ENCODE data around the gene MARCHF3. TPM values are rescaled to one million over a fixed set of nuclear protein-coding genes. Genes with fewer than 3 reads are reported as not detected.

MARCHF3 gene
- total and polyA plus RNA-seq, 10 of the 15 experiments (the other 5 are each of a cell fraction or from before 2014, with no cell fraction given): 3.6 to 24.1 (median 11.3) TPM

DNA sequence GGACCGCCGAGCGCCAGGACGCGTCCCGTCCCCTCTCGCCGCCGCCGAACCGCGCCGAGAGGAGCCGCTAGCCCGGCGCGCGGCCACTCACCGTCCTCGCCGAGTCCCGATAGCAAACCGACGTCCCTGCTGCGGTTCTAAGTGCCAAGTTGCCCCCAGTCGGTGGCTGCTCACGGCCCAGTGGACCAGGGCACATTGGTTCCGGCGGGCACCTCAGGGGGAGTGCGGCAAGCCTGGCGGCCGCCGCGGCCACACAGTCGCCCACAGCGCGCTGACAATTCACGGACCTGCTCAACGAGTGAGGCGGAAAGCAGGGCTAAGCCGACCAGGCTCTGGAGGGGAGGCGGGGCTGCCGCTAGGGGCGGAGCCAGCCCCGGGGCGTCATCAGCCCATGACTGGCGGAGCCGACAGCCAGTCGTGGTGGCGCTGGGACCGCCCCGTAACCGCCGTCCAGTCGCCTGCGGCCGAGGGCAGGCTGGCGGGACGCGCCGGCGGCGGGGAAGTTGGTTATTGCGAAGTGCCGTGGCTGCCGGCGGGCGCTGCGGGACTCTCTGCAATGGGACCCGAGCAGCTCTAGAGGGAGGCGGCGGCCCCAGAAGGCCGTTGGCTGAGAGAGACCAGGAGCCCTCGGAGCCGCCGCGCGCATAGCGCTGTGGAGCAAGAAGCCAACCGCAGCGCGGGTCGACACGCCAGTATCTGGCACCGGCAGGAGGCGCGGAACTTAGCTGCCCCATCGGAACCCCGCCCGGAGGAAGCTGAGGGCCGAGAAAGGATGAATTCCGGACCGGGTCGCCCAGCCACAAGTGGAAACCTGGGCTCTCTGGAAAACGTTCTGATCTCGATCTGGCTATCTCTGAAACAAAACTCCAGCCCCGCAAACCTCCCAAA, at the start of gene MARCHF3 (continued):
- TF ChIP-seq, protein P1, sequence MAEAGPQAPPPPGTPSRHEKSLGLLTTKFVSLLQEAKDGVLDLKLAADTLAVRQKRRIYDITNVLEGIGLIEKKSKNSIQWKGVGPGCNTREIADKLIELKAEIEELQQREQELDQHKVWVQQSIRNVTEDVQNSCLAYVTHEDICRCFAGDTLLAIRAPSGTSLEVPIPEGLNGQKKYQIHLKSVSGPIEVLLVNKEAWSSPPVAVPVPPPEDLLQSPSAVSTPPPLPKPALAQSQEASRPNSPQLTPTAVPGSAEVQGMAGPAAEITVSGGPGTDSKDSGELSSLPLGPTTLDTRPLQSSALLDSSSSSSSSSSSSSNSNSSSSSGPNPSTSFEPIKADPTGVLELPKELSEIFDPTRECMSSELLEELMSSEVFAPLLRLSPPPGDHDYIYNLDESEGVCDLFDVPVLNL (IDR thresholded peaks at IDR 0.05; ENCODE audit: low read depth, low read length): peak; percentile 73
- peak; percentile 93 for TF ChIP-seq POLR2AphosphoS5 (IDR thresholded peaks at IDR 0.05; ENCODE audit: low read length)
- peak in 1 of 2 experiments; percentile 74; a peak in 2 of 4 replicates for TF ChIP-seq BHLHE40 (IDR thresholded peaks at IDR 0.05; ENCODE audit: borderline replicate concordance in 1 of 2, low read depth in 2 of 2, low read length in 1 of 2)
- peak; percentile 63; the same call in 1 of the 2 replicates for TF ChIP-seq SIN3A (IDR thresholded peaks at IDR 0.05; ENCODE audit: low read depth, low read length)

DNA sequence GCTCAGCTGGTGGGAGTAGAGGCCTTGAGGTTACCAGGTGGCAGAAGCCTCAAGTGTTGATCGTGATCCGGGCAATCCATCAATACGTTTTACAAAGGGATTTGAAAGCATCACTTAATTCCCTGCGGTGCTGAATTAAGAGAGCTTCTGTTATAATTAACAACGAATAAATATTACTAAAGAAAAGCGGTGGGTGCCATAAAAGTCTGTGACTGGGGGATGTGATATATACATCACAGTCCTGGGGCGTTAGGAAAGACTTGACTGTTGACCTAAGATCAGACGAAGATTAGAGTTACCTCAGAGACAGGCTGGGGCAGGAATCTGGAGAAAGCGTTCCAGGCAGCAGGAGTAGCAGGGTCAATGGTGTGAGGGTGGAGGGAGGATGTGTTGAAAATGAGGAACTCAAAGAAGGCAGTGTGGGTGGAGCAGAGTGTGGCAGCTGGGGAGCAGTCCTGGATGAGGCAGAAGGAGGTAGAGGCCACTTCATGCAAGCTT, 49.7 kb upstream of the MARCHF3 start:
- H3K4me3 ChIP-seq: no peak overlapping the region
- no peak for FAIRE-seq
- RAD21 ChIA-PET (ENCODE audit: unreplicated experiment): no interaction called here
- H3K4me2 ChIP-seq (ENCODE audit: control insufficient read depth, insufficient read depth): no peak overlapping the region
- SMC1A ChIA-PET (ENCODE audit: uncharacterized antibody, unreplicated experiment): interaction anchor here (1.0 to 1.8 kb wide), 4 partner anchors 8 to 18 kb away, joined by 3 to 5 read pairs (median 4); no protein-coding TSS in a partner anchor
- POLR2A ChIA-PET: no interaction called here
- ATAC-seq: no peak
- H3K4me1 ChIP-seq (ENCODE audit: control insufficient read depth, insufficient read depth, low read length): no peaks in the 10 kb centered on the region
- H3K27me3 ChIP-seq (replicated peaks in 1 of 2; ENCODE audit: control insufficient read depth in 2 of 2, insufficient read depth in 2 of 2, low read length in 1 of 2): no peaks in the 10 kb centered on the region
- H2AFZ ChIP-seq (ENCODE audit: control insufficient read depth, low read depth, low read length): no peak overlapping the region
- H3K79me2 ChIP-seq (ENCODE audit: control insufficient read depth, insufficient read depth, low read length): no peaks in the 10 kb centered on the region
- H4K20me1 ChIP-seq (ENCODE audit: control insufficient read depth, insufficient read depth): no peaks in the 10 kb centered on the region
- TF ChIP-seq MXI1 (IDR thresholded peaks at IDR 0.05; ENCODE audit: low read depth, low read length) (no peak), SPI1 (IDR thresholded peaks at IDR 0.05; ENCODE audit: borderline replicate concordance, insufficient read depth, low read depth, low read length) (peak; percentile 27; the same call in 1 of the 2 replicates)
- WGBS (ENCODE audit: insufficient coverage, insufficient replicate concordance, low lambda C conversion rate, missing lambda C conversion rate): 54% methylated on average over 9 of the region's 9 CpGs
- no TSS peak for BruUV-seq (replicated peaks)
- no peak overlapping the region for H3K27ac ChIP-seq (ENCODE audit: control insufficient read depth, insufficient read depth)
- no peak overlapping the region for H3K9ac ChIP-seq (ENCODE audit: control insufficient read depth, insufficient read depth, low read length)
- intact Hi-C loops (cut with micrococcal nuclease; ENCODE audit: unreplicated experiment): no loop called here
- H3K36me3 ChIP-seq (ENCODE audit: control insufficient read depth in 2 of 2, insufficient read depth in 2 of 2, low read length in 1 of 2): no peaks in the 10 kb centered on the region
- CTCF ChIA-PET: no interaction called here
- H3K9me3 ChIP-seq (replicated peaks; ENCODE audit: control insufficient read depth, insufficient read depth, low read length): no peaks in the 10 kb centered on the region
- in situ Hi-C loops (cut with MboI): no loop called here
- DNase-seq (ENCODE audit: low read depth, low spot score): no peak

Data from GM12878 (cell line).